Measurements from ENCODE around the gene NOP9.
A peak's percentile ranks its signal among the peaks of the same experiment; 100 is the strongest.

Gene NOP9

DNA sequence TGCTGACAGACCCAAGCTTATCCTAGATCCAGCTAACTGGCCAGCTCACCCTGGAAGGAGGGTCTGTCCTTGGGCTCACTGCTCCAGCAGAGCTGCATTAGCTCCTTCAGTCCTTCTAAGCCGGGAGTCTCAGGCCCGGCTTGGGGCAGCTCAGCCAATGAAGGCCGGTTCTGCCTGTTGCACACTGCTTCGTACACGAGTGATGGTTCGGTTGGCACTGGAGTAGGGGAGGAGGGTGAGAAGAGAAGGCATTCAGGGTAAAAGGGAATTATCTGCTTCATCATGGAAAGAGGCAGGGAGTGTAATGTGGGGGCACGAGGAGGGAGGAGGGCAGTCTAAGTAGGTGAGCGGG lies 38.1 kb downstream of the NOP9 start:
- DNase-seq = peak; percentile 74
- Histone ChIP-seq H3K27ac (peak overlapping the region; percentile 61), H3K9me3 (ENCODE audit: severe bottlenecking) (no peaks in the 10 kb centered on the region), H3K4me3 (ENCODE audit: low read depth, low read length) (peak overlapping the region; percentile 13; the same call in 1 of the 2 replicates), H3K36me3 (no peaks in the 10 kb centered on the region), H3K27me3 (ENCODE audit: insufficient read depth, low read depth, severe bottlenecking) (peaks cover 2% of the 10 kb centered on the region)
- no peak for TF ChIP-seq CTCF (IDR thresholded peaks at IDR 0.05; ENCODE audit: low read depth, low read length)

- Histone ChIP-seq H3K36me3 (no peaks in the 10 kb centered on the region), H3K4me3 (ENCODE audit: low read depth, low read length) (no peak overlapping the region), H3K27ac (peak overlapping the region; percentile 61; the same call in 1 of the 2 replicates), H3K27me3 (ENCODE audit: insufficient read depth, low read depth, severe bottlenecking) (no peaks in the 10 kb centered on the region), H3K9me3 (ENCODE audit: severe bottlenecking) (no peaks in the 10 kb centered on the region)
- no peak for TF ChIP-seq CTCF (IDR thresholded peaks at IDR 0.05; ENCODE audit: low read depth, low read length)
- DNase-seq = no peak
These were observed 39.2 kb downstream of the NOP9 start for GRCh38 chr14:24338843-24339242.

- Histone ChIP-seq H3K27ac (no peak within 1 kb of the TSS), H3K9me3 (ENCODE audit: severe bottlenecking) (no peaks in the 10 kb centered on the region), H3K4me3 (ENCODE audit: low read depth, low read length) (no peak within 1 kb of the TSS), H3K36me3 (no peaks in the 10 kb centered on the region), H3K27me3 (ENCODE audit: insufficient read depth, low read depth, severe bottlenecking) (no peaks in the 10 kb centered on the region)
- no peak for DNase-seq
- TF ChIP-seq CTCF (IDR thresholded peaks at IDR 0.05; ENCODE audit: low read depth, low read length) = no peak
These were observed 39.9 kb downstream of the NOP9 start, which contains the start of gene RIPK3 for GRCh38 chr14:24339284-24340151. Gene RIPK3 (minus strand): TSS chr14:24339991. CDS start chr14:24339826, 165 bp downstream.

- H3K27me3 ChIP-seq (ENCODE audit: insufficient read depth, low read depth, severe bottlenecking) = no peaks in the 10 kb centered on the region
- no peaks in the 10 kb centered on the region for H3K36me3 ChIP-seq
- TF ChIP-seq CTCF (IDR thresholded peaks at IDR 0.05; ENCODE audit: low read depth, low read length) = no peak
- H3K27ac ChIP-seq = no peak overlapping the region
- DNase-seq = no peak
- no peaks in the 10 kb centered on the region for H3K9me3 ChIP-seq (ENCODE audit: severe bottlenecking)
- no peak overlapping the region for H3K4me3 ChIP-seq (ENCODE audit: low read depth, low read length)
These were observed 41.0 kb downstream of the NOP9 start for GRCh38 chr14:24340606-24341005.

GRCh38 chr14:24342889-24343288 lies 43.2 kb downstream of the NOP9 start:
- Histone ChIP-seq H3K36me3 (no peaks in the 10 kb centered on the region), H3K27ac (no peak overlapping the region), H3K27me3 (ENCODE audit: insufficient read depth, low read depth, severe bottlenecking) (no peaks in the 10 kb centered on the region), H3K9me3 (ENCODE audit: severe bottlenecking) (no peaks in the 10 kb centered on the region), H3K4me3 (ENCODE audit: low read depth, low read length) (no peak overlapping the region)
- DNase-seq = no peak
- no peak for TF ChIP-seq CTCF (IDR thresholded peaks at IDR 0.05; ENCODE audit: low read depth, low read length)
